ENCODE results near the gene ADAM17.
"Not testable (repeated sequence)": the region's sequence is repeated elsewhere in the genome, so short reads cannot be mapped to it uniquely, and the experiment has no call there.

Gene ADAM17

DNA sequence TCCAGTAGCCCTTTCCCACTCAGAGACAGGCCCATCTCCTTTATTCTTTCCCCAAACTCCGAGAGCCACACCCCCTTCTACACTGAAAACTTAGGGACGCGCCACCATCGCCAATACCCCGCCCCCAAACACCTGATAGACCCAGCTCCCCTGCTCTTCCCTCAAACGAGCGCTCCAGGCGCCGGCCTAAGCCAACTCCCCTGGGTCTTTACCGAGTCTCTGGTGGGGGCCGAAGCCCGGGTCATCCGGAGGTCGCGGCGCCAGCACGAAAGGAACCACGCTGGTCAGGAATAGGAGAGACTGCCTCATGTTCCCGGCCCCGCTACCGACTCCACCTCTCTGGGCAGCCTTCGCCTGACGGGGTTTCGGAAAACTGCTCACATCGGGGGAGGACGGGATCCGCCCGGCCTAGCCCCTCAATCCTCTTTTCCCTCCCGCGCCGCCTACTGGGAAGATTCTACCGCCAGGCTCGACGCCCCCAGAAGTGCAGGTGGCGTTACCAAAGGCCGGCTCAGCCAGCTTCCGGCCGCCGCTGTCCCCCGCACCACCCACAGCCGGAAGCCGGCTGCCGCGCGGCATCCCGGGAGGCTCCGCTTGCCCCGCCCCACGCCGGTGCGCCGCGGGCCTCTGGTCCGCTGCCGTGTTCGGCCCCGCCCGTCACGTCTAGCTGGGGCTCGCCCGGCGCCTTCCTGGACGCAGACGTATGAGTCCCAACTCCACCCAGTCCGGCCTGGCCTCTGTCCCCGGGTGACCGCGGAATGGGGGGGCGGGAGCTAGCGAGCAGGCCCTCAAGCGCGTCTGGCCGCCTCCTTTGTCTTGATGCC, at the start of gene ADAM17:
Gene ADAM17, minus strand, starts transcription at position 534 of the 824 bp plus-strand sequence. Its CDS starts 225 bp downstream, at position 309.
- no peak for FAIRE-seq

DNA sequence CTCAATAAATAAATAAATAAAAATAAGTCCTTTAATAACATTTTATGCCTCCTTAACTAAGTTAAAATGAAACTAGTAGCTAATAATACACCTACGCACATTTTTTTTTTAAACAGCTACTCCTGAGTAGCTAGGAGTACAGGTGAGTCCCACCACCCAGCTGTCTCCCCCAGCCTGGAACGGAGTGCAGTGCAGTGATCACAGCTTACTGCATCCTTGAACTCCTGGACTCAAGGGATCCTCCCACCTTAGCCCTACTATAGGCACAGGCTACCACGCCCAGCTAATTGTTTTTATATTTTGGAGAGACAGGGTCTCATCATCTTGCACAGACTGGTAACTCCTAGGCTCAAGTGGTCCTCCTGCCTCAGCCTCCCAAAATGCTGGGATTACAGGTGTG, 46.8 kb upstream of the ADAM17 start:
- no peak for FAIRE-seq

GRCh38 chr2:9601397-9601796, 45.8 kb upstream of the ADAM17 start:
- FAIRE-seq, result no peak

- FAIRE-seq, result no peak
These were observed 43.8 kb upstream of the ADAM17 start for GRCh38 chr2:9599430-9599829.

- no peak for FAIRE-seq
These were observed 41.1 kb upstream of the ADAM17 start for GRCh38 chr2:9596621-9597311.

GRCh38 chr2:9595746-9596145, 40.1 kb upstream of the ADAM17 start:
- FAIRE-seq, result no peak

DNA sequence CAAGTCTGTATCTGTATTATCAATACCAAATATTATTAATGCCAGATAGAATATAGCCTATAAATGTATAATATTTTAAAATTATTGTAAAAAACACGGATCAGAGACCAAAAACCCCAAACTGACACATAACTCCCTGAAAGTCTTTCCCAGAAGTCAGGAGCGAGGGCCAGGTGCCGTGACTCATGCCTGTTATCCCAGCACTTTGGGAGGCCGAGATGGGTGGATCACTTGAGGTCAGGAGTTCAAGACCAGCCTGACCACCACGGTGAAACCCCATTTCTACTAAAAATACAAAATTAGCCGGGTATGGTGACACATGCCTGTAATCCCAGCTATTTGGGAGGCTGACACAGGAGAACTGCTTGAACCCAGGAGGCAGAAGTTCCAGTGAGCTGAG, 39.6 kb upstream of the ADAM17 start:
- FAIRE-seq, result not testable (repeated sequence)

DNA sequence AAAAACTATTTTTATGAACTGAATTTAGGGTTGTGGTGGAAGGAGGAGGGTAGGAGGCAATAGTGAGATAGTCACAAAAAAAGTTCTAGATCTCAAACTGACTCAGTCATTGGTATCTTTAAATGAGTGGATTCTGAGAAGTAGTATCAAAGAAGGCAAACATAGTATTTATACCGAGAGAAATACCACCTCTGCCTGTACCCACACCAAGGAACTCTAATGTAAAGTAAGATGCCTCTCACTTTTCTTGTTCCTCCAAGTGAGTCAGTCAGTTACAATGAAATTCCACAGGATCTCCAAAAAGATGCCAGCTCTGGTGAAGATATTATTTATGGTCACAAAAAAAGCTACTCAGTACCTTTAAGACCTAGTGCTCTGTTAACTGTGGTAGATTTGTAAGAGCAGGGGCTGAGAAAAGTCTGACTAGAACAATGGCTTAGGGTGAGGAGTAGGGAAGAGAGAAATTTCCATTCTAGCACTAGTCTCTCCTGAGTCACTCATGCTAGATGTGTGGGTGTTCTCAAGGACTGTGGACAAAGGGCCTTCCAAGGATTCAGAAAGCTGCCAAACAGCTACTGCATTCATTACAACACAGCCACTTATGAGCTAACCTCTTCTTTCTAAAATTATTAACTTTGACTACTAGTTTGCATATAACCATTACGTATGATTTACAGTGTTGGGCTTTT, 38.9 kb upstream of the ADAM17 start:
- no peak for FAIRE-seq

DNA sequence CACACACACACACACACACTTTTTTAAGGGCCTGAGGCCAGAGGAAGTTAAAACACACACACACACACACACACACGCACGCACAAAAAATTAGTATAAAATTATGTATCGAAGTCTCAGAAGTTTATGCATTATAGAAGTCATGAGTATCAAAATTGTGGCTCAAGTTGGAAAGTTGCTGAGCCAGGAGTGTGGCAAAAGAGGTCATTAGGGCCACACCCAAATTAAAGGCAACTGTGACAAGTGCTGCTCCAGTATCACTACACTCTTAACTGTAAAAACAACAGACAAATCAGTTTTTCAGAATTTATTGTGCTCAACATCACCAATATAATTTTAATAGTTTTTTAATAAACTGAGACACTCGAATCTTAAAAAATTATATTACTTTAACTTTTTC, 38.3 kb upstream of the ADAM17 start:
- no peak for FAIRE-seq

DNA sequence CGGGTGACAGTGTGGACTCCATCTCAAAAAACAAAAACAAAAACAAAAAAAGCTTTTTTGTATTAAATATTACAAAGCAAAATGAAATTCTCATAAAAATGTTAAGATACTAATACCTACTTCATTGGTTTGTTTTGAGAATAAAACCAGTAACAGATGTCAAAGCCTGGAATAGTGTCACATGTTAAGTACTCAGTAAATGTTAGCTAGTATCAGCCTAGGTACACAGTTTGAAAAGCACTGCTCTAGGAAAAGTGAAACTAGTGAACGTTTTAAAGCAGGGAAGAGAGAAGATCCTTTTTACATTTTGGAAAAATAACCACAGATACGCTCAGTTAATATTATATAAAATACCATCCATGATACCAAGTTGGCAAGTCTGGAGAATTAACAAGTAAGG, 37.1 kb upstream of the ADAM17 start:
- no peak for FAIRE-seq

DNA sequence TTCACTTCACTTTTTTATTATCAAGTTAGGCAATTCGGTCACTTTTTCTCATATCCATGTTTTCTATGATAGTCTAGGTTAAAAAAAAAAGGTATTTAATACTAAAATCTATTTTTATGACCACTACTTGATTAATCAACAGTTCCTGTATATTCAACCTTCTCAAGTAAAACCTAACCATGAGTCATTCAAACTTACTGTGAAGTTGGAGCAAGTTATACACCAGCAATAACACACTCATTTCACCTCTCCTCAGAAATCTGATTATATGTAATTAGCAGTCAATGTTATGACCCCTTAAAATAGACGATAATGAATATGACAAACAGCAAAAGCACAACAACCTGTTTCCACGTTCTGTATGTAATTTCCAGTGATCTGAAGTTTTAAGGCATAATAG, 35.0 kb upstream of the ADAM17 start:
- FAIRE-seq, result no peak

GRCh38 chr2:9586465-9586864, 30.8 kb upstream of the ADAM17 start:
- no peak for FAIRE-seq

GRCh38 chr2:9585486-9585885, 29.9 kb upstream of the ADAM17 start:
- no peak for FAIRE-seq

DNA sequence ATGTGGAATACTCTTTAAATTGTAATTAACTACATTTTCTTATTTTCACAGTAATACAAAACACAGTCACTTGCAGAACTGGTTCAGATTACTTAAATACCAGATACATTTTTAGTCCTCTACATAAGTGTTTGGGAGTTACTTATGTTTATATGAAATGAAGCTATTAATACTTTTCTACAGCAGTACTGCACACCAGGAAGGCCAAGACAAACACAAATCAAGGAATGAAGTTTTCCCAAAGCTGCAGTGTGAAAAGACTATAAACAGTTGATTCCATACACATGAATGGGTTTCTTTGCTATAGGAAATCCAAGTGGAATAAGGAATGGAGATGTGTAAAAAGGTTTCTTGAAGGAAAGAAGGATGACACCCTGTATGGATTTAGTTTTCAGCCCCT, 29.3 kb upstream of the ADAM17 start:
- FAIRE-seq, result not testable (repeated sequence)

DNA sequence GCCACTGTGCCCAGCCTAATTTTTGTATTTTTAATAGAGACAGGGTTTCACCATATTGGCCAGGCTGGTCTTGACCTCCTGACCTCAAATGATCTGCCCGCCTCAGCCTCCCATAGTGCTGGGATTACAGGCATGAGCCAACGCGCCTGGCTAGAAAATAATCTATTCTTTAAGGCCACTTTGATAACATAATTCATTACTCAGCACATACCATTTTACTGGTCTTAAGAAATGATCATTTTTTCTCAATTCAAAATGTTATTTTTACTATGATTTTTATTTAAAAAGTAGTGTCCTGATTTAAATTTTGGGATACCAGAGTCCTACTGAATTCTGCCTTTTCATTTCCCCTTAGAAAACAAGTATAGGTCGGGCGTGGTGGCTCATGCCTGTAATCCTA, 27.0 kb upstream of the ADAM17 start:
- FAIRE-seq, result no peak

- no peak for FAIRE-seq
These were observed 23.0 kb upstream of the ADAM17 start for GRCh38 chr2:9578467-9579235.

DNA sequence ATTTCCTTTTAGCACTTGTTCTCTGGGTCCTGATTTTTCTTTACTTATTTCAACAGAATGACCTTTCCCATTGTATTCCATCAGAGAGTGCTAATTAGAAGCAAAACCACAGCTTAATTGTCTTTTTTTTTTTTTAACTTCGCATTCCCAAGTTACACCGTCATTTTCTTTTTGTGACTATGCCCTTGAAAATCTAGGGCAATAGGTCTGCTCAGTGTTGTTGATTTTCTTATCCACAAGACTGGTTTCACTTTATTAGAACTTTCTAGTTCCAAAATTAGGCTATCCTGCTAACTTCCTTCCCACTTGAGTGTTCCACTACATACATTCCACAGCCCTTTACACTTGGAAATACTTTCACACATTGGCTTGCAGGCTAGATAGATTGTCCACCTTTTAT, 18.7 kb upstream of the ADAM17 start:
- no peak for FAIRE-seq

DNA sequence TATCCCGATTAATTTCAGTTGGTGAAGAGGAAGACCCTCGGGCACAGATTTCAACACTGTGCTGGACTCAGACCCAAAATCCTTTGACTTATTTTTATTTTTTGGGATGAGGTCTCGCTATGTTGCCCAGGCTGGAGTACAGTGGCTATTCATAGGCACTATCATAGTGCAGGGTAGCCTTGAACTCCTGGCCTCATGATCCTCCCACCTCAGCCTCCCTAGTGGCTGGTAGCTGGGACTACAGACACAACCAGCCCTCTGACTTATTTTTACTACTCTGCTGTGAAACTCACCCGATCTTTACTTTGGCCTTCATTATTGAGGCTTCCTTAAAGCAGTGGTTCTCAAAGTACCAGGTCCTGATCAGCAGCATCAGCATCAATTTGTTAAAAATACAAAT, 18.2 kb upstream of the ADAM17 start:
- FAIRE-seq, result no peak

- FAIRE-seq, result no peak
These were observed 17.5 kb upstream of the ADAM17 start for GRCh38 chr2:9573013-9573720.

DNA sequence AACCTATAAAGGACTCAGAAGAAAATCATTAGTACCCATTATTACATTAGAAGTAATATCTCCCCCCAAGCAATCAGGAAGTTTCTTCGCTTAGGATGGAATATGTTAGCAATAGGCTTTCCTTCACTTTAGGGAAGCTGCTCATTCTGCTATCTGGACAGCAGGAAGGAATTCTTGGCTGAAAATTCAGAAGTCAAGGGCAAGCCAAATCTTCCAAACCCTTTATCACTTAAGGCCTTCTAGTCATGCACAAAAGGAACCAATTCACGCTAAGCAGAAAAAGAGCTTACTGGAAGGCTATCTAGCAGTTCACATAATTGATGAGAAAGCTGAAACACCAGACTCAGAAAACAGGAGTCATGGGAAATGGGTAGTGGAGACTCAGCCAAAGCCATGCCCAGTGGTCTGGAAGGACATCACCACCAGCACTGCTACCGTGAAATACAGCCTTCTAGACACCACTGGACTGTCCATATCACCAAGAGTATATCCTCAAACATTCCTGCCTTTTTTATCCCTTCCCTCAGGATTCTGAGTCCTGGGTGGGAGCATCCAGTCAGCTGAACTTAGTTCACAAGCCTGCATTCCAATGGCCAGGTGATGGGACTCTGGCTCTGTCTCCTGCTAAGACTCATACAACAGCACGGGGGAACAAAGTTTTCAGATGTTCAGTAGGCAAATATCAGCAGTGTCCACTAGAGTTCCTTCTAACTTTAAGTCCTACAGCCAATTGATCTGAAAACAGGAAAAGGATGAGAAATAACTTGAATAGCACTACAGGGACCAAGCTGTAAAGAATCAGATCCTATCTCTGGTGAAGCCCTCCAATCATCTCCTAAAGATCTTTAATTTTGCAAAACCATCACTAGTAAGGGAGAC, 14.8 kb upstream of the ADAM17 start:
- FAIRE-seq, result no peak

- FAIRE-seq, result no peak
These were observed 10.0 kb upstream of the ADAM17 start for GRCh38 chr2:9565436-9566153.

Measured in A204.1 (cell line).